GM18867 (cell line): ENCODE measurements around the gene RPS25.
"Not testable (repeated sequence)": the region's sequence is repeated elsewhere in the genome, so short reads cannot be mapped to it uniquely, and the experiment has no call there.

Experiments used
- ATAC-seq: cut with Tn5 transposase; IDR thresholded peaks from one replicate; pipeline ENCODE4 v1.9.1; 2021; ENCODE audit warnings: mild to moderate bottlenecking, moderate library complexity; ENCODE audit not compliant: unreplicated experiment

The RPS25 gene

DNA sequence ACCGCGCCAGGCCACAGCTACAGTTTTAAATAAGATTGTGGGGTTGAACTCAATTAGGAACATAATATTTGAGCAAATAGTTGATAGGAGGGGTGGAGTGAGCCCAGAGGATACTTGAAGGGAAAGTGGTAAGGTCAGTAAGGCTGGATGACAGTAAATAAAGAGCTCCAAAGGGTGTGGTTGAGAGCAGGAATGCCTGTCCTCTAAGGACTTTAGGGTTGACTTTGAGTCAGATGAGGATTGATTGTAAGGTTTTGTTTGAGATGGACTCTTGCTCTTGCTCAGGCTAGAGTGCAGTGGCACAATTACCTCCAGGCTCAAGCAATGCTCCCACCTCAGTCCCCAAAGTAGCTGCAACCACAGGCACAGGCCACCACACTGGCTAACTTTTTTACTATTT lies 44.2 kb downstream of the RPS25 start:
- ATAC-seq, result no peak

DNA sequence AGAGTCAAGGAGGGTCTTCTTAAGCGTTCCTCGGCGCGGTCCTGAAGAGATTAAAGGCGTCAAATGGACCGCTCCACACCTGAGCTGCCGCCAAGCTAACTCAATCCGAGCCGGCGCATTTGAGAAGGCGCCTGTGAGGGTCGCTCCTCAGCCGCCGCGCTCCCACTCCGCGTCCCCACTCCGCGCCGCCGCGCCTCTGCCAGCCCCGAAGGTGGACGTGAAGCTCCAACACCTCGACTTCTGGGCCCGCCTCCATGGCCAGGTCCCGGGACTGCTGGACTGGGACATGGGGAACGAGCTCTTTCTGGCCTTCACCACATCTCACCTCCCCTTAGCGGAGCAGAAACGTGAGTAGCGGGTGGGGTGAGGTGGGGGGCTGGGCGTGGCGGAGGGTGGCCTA lies 46.5 kb downstream of the RPS25 start, which contains the start of gene FOXR1:
TSS of gene FOXR1 (plus strand) at position 116 of the 400 bp plus-strand sequence. CDS start at position 287, 171 bp downstream.
- no peak for ATAC-seq

DNA sequence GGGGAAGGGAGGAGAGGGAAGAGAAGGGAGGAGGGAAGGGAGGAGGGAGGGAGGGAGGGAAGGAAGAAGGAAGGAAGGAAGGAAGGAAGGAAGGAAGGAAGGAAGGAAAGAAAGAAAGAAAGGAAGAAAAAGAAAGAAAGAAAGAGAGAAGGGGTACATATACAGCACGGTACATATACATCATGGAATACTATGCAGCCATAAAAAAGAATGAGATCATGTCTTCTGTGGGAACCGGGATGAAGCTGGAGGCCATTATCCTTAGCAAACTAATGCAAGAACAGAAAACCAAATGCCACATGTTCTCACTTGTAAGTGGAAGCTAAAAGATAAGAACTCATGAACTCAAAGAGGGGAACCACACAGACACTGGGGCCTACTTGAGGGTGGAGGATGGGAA lies 48.6 kb downstream of the RPS25 start:
- ATAC-seq, result not testable (repeated sequence)
